GM12872 (cell line): Measurements from ENCODE around the gene MKKS.

Source experiments
- CTCF ChIP-seq: IDR thresholded peaks from 3 replicates; pipeline ENCODE4 v1.5.1; 2011; ENCODE audit warnings: low read depth, mild to moderate bottlenecking, low read length, moderate library complexity; ENCODE audit not compliant: insufficient read depth

The MKKS gene

DNA sequence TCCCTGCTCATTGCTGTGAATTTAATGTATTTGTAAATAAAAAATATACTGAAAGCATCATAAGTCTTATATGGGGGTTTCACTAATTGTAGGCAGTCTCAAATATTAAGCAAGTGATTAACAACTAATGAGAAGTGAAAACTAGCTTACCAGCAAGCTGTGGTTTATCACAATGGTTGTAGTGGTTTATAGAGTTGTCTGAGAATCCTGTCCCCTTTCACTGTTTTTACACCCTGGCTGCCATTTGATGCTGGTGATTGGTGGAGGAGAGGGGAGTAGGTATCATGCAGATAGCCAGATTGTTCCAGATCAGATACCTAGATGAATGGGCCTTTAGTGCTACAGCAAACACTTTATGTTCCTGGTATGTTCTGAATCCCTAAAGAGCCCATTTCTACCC, 6.0 kb downstream of the MKKS start:
- TF ChIP-seq CTCF: no peak

DNA sequence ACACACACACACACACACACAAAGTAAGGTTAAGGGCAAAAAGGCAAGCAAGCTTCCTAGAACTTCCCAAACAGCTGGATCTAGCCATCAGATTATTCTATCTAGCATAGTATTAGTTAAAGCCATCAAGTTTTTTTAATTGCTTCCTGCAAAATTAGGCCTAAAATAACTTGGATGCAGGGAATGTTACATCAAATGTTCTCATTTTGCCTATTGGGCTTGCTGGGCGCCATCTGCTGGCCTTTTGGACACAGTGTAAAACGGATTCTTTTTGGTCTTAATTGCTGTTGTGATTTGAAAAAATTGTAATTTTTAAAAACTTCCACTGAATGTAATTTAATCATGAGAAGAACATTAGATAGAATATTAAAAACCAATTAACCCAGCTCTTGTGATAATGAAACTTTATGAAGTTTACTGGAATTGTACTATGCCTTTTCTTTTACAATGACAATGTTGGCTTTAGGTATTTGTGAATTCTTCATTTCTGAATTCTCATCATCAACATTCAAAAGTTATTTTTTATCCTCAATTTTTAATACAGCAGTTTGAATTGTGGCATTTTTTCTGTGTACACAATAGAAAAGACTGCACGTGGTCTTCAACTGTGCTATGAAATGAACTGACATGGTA, 6.8 kb downstream of the MKKS start:
- TF ChIP-seq CTCF: peak; percentile 73

DNA sequence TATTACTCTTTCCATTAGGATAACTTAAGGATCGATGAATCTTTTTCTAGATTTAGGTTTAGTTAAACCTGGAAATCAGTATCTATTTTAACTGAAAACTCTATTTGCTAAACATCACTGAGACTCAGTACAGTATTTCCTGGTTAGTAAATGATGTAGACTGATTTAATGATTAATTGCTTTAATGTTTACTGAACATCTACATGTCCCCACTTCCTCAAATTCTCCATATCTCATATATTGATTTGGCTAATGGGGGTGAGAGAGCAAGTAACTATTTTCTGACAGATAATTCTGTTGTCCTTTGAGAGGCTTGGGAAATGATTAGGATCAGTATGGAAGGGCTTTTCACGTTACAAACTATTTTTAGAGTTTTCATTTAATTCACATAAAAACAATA, 10.3 kb downstream of the MKKS start:
- TF ChIP-seq CTCF: no peak

DNA sequence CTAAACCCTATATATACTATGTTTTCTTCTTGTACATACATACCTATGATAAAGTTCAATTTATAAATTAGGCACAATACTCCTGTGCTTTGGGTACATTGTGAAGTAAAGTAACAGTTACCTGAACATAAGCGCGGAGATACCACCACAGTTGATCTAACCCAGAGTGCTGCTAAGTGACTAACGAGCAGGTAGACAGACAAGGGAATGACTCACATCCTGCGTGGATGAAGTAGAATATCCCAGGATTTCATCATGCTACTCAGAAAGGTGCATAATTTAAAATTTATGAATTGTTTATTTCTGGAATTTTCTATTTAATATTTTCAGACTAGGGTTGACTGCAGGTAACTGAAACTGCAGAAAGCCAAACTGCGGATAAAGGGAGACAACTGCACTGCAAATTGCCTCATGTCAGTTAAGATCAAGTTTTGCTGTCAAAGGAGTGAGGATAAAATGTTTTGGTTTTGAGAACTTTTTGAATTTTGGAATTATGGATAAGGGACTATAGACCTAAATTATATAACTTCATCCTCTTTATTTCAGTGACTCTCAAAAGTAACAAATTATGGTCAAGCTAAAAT, 14.4 kb downstream of the MKKS start:
- no peak for TF ChIP-seq CTCF

GRCh38 chr20:10415013-10415650, 18.9 kb downstream of the MKKS start:
- no peak for TF ChIP-seq CTCF

DNA sequence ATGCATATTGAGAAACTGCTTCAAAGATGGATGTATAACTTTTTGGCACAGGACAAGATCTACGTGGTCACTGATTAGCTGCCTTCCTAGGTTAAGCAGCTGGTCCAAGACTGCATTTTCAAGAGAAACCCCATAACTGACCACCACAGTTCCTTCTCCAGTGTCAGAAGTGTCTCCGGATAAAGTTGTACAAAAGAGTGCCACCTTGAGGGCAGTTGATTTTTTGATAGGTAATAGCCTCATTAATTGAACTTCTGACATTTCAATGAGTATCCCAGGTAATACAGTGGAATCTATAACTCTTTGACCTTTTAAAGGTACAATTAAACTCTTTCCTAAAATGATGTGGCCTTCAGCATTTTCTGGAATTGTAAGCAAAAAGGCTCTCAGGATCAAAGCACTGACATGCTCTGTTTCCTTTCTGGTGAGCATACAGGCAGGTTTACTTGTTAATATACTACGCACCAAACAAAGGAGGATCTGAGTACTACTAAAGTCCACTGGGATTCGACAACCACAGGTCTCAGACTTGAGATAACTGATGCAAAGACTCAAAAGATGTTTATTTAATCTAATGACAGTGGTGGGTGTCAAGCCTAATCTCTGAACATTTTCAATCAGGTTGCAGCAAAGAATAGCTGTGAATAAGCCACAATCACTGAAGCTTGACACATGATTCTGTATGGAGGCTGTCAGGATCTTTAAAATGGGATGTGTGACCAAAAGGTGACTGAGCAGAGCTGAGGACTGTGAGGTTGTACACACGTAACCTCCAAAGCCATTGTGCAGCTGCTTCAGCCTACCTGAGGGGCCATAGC, 21.2 kb downstream of the MKKS start:
- TF ChIP-seq CTCF: 0 out of 3 replicates have a peak, but pooled peaks have one; percentile 18

DNA sequence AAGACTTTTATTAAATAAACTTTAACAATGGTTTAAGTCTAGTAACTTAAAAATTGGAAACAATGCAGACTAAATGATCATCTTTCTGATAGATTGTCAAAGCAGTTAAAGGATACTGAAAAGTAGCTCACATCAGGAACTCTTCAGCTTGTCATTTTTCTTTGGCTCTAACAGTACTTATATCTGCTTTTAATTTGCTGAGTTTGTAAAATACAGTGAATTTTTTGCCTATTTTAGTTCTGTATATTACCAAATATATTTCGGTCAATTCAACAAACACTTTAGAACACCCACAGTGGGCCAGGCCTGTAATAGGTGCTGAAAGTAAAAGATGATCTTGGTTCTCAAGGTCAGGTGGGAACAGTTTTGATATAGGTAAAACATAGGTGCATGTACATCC, 22.3 kb downstream of the MKKS start:
- TF ChIP-seq CTCF: no peak
